Right atrium auricular region (tissue), 2 donors: ENCODE results near the gene BCL2L1. TPM values are rescaled to one million over a fixed set of nuclear protein-coding genes. Genes with fewer than 3 reads are reported as not detected.

Experiments
- DNase-seq: peaks from one replicate; pipeline ENCODE4 v3.0.0-alpha.2; 2019; ENCODE audit warnings: low spot score
- H3K27ac ChIP-seq, 2 donors: fragments of 200-600 bp; sonication (generic); 1 replicate in 1 of 2; 2 replicates in 1 of 2; pipeline ENCODE4 v1.5.1; 2016 to 2019
- H3K27me3 ChIP-seq, 2 donors: fragments of 200-600 bp; sonication (generic); one replicate each; pipeline versions ENCODE4 v1.5.1 to v1.6.0; 2017 to 2019
- H3K36me3 ChIP-seq: fragments of 200-600 bp; sonication (generic); one replicate; pipeline ENCODE4 v1.5.1; 2016
- H3K4me1 ChIP-seq, 2 donors: fragments of 200-600 bp; sonication (generic); one replicate each; pipeline versions ENCODE4 v1.5.1 to v1.6.0; 2017 to 2019
- H3K4me3 ChIP-seq, 2 donors: fragments of 200-600 bp; sonication (generic); 1 replicate in 1 of 2; 2 replicates in 1 of 2; pipeline ENCODE4 v1.5.1; 2017 to 2019; ENCODE audit warnings: mild to moderate bottlenecking in 1 of 2, moderate library complexity in 1 of 2
- H3K9me3 ChIP-seq, 2 donors: fragments of 200-600 bp; sonication (generic); one replicate each; pipeline ENCODE4 v1.5.1; 2019
- CTCF ChIP-seq, 2 donors: fragments of 200-600 bp; sonication (generic); IDR thresholded peaks; one replicate each; pipeline ENCODE4 v1.5.1; 2019; ENCODE audit warnings: antibody characterized with exemption in 2 of 2
- total RNA-seq, 2 donors: library from RNA; depleted of rRNA; stranded (reverse); fragments of >200 nt; gene quantifications; one replicate each; pipeline ENCODE4 v1.1.0, GENCODE V29; 2016

Gene BCL2L1
- total RNA-seq, 2 donors from 2014 or later, result 84.2 to 93.5 TPM

GRCh38 chr20:31681769-31682168, 40.9 kb downstream of the BCL2L1 start:
- H3K9me3 ChIP-seq, result no peaks in the 10 kb centered on the region
- peaks cover 22% of the 10 kb centered on the region for H3K36me3 ChIP-seq
- peak overlapping the region in 1 of 2 donors; percentile 32 for H3K27ac ChIP-seq
- no peak for TF ChIP-seq CTCF (IDR thresholded peaks at IDR 0.05)
- peaks cover 0 to 95% of the 10 kb centered on the region in 2 donors for H3K4me1 ChIP-seq
- H3K4me3 ChIP-seq, result no peak overlapping the region
- no peaks in the 10 kb centered on the region for H3K27me3 ChIP-seq
- no peak for DNase-seq

GRCh38 chr20:31681128-31681727, 41.4 kb downstream of the BCL2L1 start:
- TF ChIP-seq CTCF (IDR thresholded peaks at IDR 0.05), result no peak
- Histone ChIP-seq H3K4me1 (peaks cover 0 to 95% of the 10 kb centered on the region in 2 donors), H3K4me3 (no peak overlapping the region), H3K27me3 (no peaks in the 10 kb centered on the region), H3K9me3 (no peaks in the 10 kb centered on the region), H3K36me3 (peaks cover 22% of the 10 kb centered on the region), H3K27ac (peak overlapping the region in 1 of 2 donors; percentile 32)
- DNase-seq, result no peak

- no peak for DNase-seq
- H3K36me3 ChIP-seq, result peaks cover 22% of the 10 kb centered on the region
- no peak for TF ChIP-seq CTCF (IDR thresholded peaks at IDR 0.05)
- no peak overlapping the region for H3K4me3 ChIP-seq
- H3K4me1 ChIP-seq, result peaks cover 0 to 95% of the 10 kb centered on the region in 2 donors
- H3K9me3 ChIP-seq, result no peaks in the 10 kb centered on the region
- peak overlapping the region; percentile 9 to 32 for H3K27ac ChIP-seq
- H3K27me3 ChIP-seq, result no peaks in the 10 kb centered on the region
These were observed 42.2 kb downstream of the BCL2L1 start for GRCh38 chr20:31680286-31681127.

- no peak for DNase-seq
- Histone ChIP-seq H3K4me1 (peaks cover 0 to 96% of the 10 kb centered on the region in 2 donors), H3K27me3 (no peaks in the 10 kb centered on the region), H3K27ac (peak overlapping the region; percentile 13 to 61), H3K4me3 (no peak overlapping the region), H3K36me3 (peaks cover 22% of the 10 kb centered on the region), H3K9me3 (no peaks in the 10 kb centered on the region)
- TF ChIP-seq CTCF (IDR thresholded peaks at IDR 0.05), result no peak
These were observed 43.0 kb downstream of the BCL2L1 start for GRCh38 chr20:31679357-31680285.
